Activated CD4-positive, alpha-beta T cell treated with anti-CD3 and anti-CD28 coated beads for 4 hours (primary cell): Measurements from ENCODE around the gene NAA20.

Source experiments
- DNase-seq, 2 donors: peaks; one replicate each; pipeline ENCODE4 v3.0.0-alpha.2; 2020

Gene NAA20

DNA sequence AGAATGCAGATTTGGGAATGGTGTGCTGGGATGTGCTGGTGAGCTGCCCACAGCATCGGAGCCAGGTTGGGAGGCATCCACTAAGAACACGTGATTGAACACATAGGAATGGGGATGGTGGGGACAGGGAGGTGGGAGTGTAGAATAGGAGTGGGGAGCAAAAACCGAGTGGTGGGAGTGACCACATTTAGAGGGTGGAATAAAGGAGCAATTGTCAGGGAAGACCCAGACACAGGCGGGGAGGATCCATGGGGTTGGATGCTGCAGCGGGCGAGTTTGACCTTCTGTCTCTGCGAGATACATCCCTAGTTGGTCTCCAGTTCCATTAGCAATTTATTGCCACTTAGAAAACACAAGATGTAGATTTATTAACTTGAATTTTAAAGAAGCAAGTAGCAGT lies 4.7 kb downstream of the NAA20 start:
- DNase-seq, result no peak

DNA sequence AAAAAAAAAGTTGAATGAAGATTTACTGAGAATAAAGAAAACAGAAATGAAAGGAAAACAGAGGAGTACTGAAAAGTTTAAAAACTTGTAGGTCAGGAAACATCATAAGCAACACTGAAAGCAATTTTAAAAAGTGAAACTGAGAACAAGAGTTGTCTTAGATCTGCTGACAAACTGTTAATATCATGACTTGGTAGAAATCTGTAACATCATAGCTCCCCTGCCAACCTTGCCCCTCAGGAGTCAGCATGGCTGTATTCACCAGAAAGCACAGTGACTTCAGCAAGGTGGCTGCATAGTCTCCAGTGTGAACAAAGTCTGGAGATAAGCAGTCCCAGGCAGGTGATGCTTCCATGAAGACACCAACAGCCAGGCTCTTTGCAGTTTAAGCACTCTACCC lies 5.3 kb downstream of the NAA20 start:
- no peak for DNase-seq

DNA sequence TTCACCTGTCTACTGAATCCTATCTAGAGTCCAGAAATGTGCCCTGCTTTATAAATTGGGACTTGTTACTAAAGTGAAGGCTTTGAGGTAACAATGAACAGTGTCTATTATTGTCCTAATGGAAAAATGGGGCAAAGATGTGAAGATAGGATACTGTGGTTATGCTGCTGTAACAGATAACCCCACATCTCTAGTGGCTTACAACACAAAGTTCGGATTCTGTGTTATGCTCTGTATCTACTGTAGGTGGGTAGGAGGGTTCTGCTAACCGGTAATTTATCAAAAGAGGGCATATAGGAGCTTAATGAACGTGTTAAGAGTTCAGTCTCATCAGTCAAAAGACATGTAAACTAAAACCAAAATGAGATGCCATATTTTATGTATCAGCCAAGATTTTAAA lies 6.2 kb downstream of the NAA20 start:
- DNase-seq, result no peak

DNA sequence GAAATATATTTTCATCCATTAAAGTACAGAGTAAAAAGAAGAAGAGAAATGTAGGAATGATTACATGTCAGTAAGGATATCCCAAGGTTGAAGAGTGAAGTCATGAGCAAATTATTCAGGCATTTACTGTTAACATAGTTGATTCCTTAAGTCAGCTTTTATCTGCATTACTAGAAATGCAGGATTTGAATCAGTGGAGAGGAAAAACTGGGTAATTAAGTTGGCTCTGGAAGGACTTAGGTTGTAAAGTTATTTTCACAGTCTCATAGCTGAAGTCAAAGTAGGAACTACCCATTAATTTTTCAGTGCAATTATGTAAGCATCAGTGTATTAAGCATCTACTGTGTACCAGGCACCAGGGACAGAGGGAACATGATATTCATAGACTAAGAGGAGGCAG lies 7.8 kb downstream of the NAA20 start:
- no peak for DNase-seq

DNA sequence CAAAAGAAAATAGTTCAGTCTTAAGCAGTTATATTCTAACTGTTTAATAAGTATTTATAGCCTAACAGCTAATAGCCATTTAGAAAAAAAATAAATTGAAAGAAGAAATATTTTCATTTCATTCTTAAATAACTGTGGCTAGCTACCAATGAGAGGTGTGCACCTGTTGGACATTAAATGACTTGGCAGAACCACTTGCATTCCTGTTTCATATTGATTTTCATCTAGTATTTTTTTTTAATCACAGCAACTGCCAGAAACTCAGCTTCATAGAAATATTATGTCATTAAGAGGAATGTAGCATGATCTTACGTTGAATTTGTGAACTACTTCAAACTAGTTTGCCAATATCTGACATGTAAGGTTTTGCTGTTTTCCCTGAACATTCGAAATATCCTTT lies 10.1 kb downstream of the NAA20 start:
- no peak for DNase-seq

DNA sequence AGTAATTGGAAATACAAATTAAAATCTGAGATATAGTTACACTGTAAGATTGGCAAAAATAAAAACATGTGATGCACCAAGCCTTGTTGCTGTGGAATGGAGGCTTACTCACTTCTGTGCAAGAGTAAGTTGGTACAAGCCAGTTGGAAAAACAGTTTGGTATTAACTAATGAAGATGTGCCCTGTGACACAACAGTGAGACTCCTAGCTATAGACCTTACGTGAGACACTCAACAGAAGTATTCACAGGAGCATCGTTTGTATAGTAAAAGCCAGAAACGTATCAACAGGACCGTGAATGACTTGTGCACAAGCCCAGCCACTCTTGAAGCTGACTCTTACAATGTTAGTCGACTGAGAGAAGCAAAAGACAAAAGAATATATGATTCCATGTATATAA lies 14.6 kb downstream of the NAA20 start:
- DNase-seq, result no peak

DNA sequence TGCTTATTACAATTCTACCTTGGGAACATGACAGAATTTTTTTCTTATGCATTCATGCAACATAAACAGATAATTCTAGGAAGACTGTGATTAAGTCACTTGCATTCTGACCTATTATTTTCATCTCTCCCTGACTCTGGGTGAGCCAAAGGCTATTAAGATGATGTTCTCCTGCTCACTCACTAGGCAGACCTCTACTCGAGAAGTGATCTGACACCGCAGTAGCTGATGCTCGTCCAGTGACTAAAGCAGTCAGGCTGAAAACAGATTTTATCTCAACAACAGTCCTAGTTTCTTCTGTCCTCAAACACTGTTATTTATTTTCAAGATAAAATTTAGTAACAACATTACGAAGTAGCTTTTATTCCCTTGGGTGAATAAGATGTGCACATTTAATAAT lies 17.3 kb downstream of the NAA20 start:
- no peak for DNase-seq

DNA sequence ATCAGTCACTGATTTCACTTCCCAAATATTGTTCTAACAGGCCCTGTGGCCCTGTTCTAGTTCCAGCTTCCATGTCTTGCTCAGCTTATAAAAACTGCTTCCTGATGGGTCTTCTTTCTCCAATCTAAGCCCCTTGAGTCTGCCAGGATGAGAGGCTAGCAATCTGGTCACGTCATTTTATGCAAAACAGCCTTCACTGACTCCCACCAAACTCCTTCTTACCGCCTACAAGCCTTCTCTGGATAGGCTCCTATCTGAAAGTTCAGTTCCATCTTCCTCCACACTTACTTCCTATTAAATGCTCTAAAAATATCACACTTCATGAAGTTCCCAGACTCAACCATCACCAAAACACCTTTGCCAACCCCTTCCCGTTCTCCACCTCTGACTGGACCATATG lies 19.6 kb downstream of the NAA20 start:
- DNase-seq, result no peak

DNA sequence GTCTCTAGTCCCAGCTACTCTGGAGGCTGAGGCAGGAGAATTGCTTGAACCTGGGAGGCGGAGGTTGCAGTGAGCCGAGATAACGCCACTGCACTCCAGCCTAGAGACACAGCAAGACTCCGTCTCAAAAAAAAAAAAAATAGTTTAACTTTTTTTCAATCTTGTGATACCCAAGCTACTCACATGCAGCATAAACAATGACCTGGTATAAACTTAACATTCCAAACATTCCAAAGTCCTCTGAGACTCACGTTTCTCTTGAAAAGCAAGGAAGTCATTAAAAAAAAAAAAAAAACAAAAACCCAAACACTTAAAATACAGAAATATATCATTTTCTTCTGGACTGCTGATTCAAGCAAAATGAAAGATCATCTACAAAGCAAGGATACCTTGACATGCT lies 20.8 kb downstream of the NAA20 start:
- DNase-seq, result no peak

DNA sequence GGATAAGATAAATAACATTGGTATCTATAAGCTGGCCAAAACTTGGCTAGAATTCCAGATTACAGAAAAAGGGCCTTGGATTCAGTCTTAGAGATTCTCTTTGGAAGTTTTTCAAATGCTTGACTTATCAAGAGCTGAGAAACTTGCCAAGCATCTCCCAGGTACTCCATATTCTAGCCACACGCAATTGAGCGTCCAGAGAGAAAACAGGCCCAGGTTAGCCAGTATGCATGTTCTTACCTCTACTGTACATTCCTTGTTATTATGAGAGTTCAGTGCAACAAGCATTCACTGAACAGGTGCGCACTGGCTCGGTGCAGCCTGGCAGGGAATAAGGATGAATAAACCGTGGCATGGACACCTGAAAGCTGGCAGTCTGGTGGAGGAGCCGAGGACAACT lies 21.4 kb downstream of the NAA20 start:
- no peak for DNase-seq

DNA sequence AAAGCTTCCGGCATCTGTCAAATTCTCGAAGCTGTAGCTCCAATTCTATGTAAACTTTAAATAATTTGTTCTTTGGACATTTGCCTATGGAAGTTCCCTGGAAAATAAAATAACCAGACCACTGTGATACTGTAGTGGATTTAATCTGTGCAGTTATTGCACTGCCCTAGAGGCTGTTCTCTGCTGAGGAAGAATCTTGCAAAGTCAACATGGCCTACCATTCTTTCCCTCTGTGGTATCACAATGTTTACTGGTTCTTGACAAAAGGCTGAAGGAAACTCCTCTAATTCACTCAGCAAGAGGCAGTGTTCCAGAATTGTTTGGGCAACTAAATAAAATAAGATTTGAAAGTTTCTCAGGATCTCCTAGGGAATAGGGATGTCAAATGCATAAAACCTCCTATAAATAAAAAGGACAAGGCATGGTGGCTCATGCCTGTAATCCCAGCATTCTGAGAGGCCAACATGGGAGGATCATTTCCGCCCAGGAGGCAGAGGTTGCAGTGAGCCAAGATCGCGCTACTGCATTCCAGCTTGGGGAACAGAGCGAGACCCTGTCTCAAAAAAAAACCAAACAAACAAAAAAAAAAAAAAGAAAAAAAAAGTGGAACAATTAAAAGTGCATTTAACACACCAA lies 22.7 kb downstream of the NAA20 start:
- no peak for DNase-seq

DNA sequence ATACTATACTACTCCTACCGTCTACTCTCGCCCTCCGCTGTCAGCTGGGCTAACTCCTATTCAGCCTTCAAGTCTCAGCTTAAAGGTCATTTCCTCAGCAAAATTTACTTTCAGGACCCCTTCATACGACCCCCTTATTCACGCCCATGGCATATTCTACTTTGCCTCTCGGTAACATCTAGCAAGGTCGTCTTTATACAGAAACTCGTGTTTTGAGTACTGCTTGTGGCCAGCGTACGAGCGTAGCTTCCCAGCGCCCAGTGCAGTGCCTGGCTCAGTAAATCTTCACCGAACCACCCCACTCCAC lies 34.6 kb downstream of the NAA20 start:
- no peak for DNase-seq

DNA sequence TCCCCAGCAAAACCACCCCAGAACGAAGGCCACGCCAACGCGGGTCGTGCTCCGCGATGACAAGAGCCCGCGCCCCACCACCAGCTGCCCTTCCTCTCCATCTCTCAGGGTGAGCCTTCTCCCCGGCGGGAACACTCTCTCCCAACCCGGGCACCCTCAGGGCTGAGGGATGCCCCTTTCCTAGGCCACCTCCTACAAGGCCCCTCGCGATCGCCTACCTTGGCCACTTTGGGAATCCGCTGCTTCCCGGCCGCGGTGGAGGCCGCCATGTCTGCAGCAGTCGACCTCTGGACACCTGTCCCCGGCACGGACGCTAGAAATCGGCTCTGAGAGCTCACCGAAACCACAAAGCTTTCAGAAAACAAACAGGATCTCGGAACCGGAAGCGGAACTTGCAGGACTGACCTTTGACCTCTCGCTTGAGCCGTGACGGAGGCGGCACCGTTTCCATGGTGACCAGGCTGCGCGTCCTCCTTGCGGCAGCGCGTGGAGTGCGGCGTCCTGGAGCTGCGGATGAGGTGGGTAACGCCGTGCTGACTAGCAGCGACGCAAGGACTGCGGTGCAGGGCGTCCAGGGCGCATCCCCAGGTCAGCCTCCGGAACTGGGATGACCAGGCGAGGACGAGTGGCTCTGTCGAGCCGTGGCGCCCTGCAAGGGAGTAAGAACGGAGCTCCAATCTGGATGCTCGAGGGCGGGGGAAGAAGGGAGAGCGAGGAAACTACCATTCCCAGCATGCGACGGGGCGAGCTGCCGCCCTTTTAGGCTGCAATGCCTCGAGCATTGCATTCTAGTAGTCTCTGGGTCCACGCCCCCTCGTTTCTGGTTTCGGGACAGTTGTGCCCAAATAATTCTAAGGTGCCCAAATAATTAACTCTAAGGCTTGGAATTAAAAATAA lies 35.2 kb downstream of the NAA20 start, which contains the start of the genes CFAP61 and CRNKL1:
CFAP61 (plus strand) TSS at position 459 of the 897 bp plus-strand sequence. CDS start 4,122 bp downstream, outside the sequence.
CRNKL1 (minus strand) TSS at position 393 of the 897 bp plus-strand sequence; CDS start at position 269, 124 bp downstream.
- peak; percentile 98 for DNase-seq

DNA sequence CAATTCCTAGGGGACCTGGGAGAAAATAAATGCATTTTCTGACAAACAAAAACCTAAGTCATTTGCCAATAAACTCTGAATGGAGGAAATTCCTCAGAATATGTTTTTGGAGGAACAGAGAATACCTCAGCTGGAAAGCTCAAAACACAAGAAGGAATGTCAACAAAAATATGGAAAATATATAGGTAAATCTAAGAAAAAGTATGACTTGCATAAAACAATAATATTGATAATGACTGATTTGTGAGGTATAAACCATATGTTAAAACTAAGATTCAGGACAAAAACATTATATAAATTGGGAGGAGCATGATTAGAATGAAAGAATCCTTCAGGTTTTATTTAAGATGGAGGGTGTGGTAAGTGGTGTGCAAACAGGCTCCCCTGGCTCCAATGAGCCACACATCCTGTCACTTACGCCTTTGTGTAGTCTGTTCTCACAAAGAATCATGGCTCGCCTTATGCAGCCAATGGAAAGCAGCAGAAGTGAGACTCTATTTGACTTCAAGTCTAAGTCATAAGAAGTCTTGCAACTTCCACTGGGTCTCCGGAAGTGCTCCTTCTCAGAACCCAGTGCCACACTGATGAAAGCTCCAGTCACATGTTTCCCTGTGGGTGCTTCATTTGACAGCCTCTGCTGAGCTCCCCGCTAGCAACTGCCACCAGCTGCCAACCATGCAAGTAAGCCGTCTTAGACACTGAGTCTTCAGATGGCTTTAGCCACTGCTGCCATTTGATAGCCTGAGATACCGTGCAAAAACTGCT lies 43.3 kb downstream of the NAA20 start:
- no peak for DNase-seq

DNA sequence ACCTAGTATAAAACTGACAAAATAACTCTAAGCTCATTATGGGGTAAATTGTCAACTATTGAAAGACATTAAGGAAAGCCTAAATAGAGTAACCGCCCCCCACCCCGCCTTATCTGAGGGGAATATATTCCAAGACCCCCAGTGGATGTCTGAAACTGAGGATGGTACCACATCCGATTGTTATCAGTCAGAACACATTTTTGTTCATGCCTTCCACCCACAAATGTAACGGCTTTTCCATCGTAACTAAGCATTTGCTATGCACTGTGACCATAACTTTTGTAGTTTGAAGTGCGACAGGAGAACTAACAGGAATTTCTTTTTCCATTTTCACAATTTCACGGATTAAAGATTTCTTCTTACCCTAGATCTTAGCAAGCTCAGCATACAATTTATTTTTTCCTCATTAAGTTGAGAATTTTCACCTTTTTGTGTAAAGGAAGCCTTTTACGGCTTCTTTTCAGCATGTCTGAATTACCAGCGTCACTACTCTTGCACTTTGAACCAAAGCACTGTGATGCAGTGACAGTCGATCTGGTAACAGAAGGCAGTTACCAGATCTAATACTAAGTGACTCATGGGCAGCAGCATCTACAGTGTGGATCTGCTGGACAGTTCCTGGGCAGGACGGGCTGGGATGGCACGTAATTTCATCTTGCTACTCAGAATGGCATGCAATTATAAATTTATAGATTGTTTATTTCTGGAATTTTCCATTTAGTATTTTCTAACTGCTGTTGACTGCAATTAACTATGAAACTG lies 47.0 kb downstream of the NAA20 start:
- no peak for DNase-seq

DNA sequence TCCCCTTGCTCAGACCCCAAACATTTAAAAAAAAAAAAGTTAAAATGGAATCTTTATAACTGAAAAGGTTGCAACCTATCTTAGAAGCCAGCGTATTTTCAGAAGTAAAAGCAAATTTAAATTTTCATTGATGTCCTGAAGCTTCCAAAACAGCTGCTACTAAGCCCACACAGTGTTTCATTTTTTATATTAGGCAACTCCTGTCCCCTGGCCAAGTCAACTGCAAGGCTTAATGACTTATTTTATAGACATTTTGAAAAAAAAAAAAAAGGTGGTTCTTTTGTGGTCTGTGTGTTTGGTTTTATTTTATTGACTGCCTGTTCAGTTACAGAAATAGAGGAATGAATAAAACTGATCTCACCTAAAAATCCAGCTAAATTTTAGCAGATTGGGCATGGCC lies 48.2 kb downstream of the NAA20 start:
- no peak for DNase-seq

DNA sequence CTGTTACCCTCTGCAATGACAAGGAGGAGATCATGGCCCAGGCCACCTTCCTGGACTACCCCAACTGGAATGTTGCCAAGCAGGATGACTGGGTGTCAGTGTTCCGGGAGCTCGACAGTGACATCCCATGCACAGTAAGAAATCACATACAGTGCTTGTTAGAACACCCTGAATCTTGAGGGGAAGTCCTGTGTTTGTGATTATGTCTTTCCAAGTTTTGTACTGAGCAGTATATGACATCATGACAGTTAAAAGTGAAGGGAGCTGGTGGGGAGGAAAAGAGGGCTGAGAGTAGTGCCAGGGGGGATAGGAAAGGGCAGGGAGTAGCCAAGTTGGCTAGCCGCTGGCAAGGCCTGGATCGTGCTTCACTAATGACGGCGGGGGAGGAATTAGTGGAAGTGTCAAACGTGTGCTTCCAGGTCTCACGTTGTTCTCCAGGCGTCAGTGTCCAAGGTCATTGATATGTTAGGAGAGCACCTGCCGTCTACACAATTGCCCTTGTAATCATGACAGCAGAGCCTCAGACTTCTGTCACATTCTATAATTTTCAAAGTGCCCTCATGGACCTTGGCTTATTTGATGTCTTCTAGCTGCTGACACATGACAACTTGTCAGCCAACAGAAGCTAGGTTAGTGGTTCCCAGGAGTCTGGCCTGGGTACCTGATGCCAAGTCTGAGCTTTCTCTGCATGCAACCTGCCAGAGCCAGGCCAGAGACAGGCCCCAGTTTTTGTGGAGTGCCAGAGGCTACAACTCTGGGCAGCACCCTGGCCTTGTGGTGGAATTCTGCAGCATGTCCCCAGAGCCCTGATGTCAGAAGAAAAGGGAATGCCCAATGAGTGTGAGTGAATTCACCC lies 53.9 kb downstream of the NAA20 start:
- no peak for DNase-seq

DNA sequence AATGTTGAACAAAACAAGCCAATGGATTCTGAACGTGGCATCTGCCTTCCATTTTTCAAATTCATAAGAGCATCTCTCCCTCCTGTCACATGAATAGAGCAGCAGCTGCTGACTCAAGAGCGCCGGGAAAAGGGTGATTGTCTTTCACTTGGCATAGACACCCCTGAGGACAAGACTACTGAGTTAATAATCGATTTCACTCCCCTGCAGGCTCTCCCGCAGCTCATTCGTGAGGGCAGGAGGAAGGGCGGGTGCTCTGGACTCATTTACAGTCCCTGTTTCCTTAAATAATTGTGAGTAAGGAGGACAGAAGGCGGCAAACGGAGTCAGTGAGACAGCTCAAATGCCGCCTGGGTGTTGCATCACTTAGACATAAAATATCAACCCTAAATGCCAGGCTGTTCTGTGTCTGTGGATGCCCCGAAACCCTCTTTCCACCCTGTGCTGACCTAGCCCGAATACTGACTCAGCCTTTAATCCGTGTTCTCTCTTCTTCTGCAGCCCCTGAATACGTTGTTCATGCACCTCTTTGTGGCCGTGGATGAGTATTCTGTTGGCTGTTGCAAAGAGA lies 56.7 kb downstream of the NAA20 start:
- DNase-seq, result no peak

DNA sequence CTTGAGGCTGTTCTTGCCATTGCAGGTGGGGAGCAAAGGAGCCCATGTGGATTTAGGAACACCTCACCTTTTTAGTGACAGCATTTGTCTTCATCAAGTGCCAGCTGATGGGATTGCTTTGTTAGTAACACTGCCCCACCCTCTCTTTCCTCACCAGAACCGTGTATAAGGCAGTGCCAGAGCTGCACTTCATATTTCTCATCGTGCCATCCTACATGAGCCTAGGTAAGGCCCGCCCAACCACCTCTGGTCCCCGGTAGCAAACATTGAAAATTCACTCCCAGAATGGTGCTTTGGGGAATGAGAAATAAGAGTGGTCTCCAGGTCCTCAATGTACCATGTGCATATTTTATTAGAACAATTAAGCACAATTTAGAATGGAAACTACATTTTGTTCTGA lies 57.9 kb downstream of the NAA20 start:
- no peak for DNase-seq

DNA sequence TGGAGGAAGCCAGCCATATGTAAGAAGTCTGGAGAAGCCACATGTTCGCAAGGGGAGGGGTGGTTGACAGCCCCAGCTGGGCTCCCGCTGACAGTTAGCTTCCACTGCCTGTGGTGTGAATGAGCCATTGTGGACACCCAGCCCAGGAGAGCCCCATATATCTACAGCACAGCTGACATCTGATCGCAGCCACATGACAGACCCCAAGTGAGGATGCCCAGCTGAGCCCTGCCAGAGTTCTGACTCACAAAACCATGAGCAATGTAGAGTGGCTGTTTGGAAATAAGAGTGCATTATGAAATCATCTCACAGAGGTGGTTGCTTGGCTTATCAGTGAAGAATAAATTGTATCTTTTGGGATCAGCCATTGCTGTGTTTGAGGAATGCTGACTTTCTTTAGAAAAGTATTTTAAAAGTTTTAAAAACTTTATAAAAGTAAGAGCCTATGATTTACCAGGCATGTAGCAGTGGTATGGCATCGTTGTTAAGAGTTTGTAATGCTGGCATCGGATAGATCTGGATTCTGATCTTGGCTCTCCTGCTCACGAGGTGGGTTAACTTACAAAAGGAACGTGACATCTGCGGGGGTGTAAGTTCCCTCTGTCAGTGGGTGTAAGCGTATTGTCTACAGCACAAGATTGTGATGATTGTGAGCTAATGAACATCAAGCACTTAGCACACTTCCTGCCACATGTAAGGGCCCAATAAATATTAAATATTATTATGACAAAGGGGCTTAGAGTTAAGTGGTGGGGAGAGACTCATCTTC lies 59.3 kb downstream of the NAA20 start:
- no peak for DNase-seq

DNA sequence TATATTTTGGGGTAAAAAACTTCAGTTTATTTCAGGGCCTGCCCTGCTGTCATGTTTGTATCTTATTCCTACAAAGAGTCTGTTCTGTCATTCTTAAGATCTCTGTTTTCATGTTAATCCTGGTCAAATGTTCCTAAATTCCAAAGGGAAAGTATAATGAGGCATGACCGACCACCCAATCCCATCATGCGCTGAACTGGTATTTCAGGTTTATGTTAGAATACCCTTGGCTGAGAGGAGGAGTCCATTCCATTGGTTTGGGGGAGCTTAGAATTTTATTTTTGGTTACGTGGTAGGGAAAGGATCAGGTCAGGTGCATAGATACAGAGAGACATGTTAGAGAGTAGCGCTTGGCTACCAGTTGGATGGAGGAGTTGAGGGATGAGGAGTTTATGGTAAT lies 60.9 kb downstream of the NAA20 start:
- no peak for DNase-seq
